DOHH2 (cell line): Measurements from ENCODE around the gene TXNIP.

Experiments used
- CTCF ChIP-seq: fragments of 200-600 bp; sonication (generic); IDR thresholded peaks from one replicate; pipeline ENCODE4 v1.5.1; 2014; ENCODE audit warnings: antibody characterized with exemption, mild to moderate bottlenecking, low read depth, low read length; ENCODE audit not compliant: poor library complexity, severe bottlenecking
- EZH2phosphoT487 ChIP-seq: fragments of 200-600 bp; sonication (generic); IDR thresholded peaks from 2 replicates; pipeline ENCODE4 v1.6.1; 2017; ENCODE audit warnings: borderline replicate concordance, mild to moderate bottlenecking, antibody characterized with exemption, low read length, moderate library complexity, mixed read lengths

GRCh38 chr1:145978854-145979745 lies 17.3 kb downstream of the TXNIP start:
- TF ChIP-seq CTCF (peak; percentile 72), EZH2phosphoT487 (no peak)
